HTR-8/SVneo (cell line): ENCODE data around the gene RPL10A.
"Not testable (repeated sequence)": the region's sequence is repeated elsewhere in the genome, so short reads cannot be mapped to it uniquely, and the experiment has no call there.

Experiments used
- DNase-seq: peaks from one replicate; pipeline ENCODE4 v3.0.0; 2011; ENCODE audit warnings: low spot score, mixed read lengths; ENCODE audit not compliant: insufficient read length
- FAIRE-seq: peaks from 2 replicates; lab custom pipeline; 2011; peaks lifted over from hg19 to GRCh38; lab: Jason Lieb, UNC

Gene RPL10A

DNA sequence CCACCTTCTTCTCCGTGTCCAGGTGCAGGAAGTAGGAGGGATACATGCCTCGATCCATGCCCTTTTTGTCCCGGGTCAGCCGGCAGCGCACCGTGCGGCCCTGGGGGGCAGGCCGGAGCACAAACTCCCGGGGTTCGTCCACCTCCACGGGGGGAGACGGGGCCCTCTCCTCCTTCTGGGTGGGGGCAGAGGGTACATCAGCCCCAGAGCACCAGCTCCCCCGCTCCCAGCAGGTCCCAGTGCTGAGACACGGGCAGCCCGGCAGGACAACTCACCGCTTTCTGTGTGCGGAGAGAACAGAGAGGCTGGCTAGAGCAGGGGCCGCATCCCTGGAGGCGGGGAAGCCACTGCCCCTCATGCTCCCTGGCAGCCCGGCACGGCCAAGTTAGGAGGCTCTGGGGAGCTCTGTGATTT lies 37.8 kb downstream of the RPL10A start:
- FAIRE-seq: no peak

GRCh38 chr6:35506536-35506935 lies 38.3 kb downstream of the RPL10A start:
- FAIRE-seq: no peak
- DNase-seq: no peak

More for the DNA sequence above, 37.8 kb downstream of the RPL10A start:
- no peak for DNase-seq

- DNase-seq: no peak
- no peak for FAIRE-seq
Measured at GRCh38 chr6:35507221-35507620, 39.0 kb downstream of the RPL10A start.

DNA sequence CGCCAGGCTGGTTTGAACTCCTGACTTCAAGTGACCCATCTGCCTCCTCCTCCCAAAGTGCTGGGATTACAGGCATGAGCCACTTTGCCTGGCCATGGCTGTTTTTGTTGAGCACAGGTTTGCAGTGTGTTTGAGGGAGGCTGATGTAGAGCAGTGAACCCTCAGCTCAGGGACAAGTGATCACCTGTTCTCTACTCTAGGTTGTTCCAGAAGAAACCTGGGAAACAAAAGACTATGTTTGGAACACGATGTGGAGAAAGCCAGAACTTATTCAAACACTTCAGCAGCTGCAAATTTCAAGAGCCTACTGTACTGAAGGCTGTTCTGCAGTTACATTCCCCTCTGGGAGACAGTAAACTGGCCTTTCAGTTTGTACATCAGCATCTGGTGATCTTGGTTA lies 39.8 kb downstream of the RPL10A start:
- FAIRE-seq (no peak), DNase-seq (no peak)

DNA sequence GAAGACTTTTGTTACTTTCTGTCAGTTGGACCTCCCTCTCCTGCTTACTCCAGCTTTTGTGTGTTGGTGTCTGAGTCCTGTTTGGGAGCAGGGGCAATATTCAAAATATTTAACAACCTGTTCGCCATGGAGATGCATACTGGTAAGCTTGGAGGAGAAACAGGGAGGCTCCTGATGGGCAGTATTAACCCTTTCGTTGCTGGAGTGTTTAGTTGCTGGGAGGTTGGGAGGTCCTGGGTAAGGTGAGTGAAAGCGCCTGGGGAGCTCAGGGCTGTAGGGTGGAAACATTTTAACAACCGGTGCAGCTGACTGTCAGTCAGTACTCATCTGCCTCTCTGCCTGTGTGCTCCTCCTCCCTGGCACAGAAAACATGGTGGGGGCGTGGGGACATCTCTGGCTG lies 40.3 kb downstream of the RPL10A start:
- no peak for DNase-seq
- FAIRE-seq: no peak

DNA sequence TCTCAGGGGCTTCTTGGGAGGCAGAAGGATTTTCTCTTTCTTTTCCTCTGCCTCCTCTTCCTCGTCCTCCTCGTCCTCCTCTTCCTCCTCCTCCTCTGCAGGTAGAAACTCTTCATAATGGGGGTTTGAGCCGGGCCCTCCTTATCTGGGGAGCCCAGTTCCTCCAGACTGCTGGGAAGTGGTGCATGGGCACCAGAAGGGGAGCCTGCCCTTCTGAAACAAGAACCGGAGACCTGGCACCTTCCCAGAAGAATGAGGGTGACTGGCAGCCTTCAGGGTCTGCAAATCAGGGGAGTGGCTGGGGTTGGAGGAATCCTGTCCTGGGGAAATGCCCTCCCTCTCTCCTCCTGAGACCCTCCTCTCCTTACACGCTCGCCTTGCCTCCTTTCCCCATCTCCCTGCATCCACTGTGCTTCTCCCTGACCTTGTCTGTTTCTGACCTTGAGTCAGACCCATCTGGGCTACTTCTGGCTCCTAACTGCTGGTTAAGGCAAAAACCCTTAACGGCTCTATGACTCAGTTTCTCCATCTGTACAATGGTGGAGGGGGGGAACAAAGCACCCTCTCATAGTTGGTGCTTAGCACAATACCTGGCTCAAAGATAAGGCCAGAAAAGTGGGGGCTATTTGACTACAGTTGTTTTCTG lies 42.8 kb downstream of the RPL10A start:
- DNase-seq: no peak
- no peak for FAIRE-seq

DNA sequence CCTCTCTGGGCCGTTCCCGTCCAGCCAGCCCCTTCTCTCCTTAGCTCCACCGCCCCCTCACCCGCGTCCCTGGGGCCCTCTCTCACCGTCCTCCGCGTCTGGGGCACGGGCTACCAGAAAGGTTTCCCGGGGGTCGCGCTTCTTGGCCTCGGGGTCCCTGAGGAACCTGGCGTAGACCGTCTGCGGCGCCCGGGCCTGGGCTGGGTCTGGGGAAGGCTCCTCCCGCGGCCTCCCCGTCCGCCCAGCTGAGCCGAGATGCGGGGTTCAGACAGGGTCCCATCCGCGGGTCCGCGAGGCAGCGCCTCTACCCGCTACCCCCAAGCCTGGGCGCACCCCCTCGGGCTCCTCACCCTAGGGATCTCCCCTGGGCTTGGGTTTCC lies 43.4 kb downstream of the RPL10A start:
- DNase-seq (no peak), FAIRE-seq (no peak)

DNA sequence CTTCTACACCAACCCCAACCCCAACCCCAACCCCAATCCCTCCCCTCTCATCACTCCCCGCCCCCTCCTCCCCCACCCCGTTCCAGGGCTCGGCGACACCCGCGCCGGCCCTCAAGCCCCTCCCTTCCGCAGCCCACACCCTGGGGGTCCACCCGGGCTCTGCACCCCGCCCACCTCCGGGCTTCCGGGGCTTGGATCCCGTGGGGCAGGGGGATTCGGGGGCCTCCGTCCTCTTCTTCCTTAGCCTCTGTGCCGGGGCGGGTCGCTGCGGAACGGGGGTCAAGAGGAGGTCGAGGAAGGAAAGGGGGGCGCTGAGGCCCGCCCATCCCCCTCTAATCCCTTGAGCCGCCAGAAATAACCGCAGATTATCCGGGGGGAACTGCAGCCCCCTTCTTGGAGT lies 43.8 kb downstream of the RPL10A start:
- no peak for DNase-seq

DNA sequence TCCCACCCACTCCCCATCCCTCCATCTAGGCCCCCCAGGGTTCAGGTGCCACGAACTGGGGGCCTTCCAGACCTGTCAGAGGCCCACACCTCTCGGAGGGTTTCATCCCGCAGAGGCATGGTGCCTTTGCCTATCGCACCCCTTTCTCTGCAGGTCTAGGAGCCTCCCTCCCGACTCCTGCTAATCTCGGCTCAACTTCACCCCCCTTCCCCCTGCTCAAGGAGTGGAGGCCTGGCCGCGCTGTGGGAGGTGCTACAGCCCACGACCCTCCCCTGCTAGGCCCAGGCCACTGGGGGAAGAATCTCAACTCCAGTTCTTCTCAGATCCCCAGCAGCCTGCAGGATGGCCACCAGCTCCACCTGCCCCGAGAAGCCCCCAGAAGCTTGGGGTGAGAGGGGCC lies 44.5 kb downstream of the RPL10A start, which contains the start of gene TULP1:
Gene TULP1, minus strand, starts transcription at position 157 of the 400 bp plus-strand sequence. Its CDS starts 38 bp downstream, at position 119.
- FAIRE-seq (no peak), DNase-seq (no peak)

More for the DNA sequence above, 43.8 kb downstream of the RPL10A start:
- FAIRE-seq: no peak

GRCh38 chr6:35514587-35514986 lies 46.4 kb downstream of the RPL10A start:
- DNase-seq (no peak), FAIRE-seq (no peak)

GRCh38 chr6:35515939-35516338 lies 47.7 kb downstream of the RPL10A start:
- not testable (repeated sequence) for FAIRE-seq, DNase-seq

- FAIRE-seq (no peak), DNase-seq (no peak)
Measured at GRCh38 chr6:35516712-35517111, 48.5 kb downstream of the RPL10A start.

- not testable (repeated sequence) for FAIRE-seq, DNase-seq
Measured at GRCh38 chr6:35517978-35518377, 49.8 kb downstream of the RPL10A start.

- DNase-seq: no peak
- no peak for FAIRE-seq
Measured at GRCh38 chr6:35518566-35519312, 50.5 kb downstream of the RPL10A start.

GRCh38 chr6:35519313-35520015 lies 51.3 kb downstream of the RPL10A start:
- FAIRE-seq (no peak), DNase-seq (no peak)
